Kasumi-1 (cell line): ENCODE results near the gene TRAF2.

Experiments used
- DNase-seq, 2 experiments: peaks; one replicate each; lab custom pipeline; 2025; lab: John Stamatoyannopoulos, UW

The TRAF2 gene

GRCh38 chr9:136949817-136950655 is 63.7 kb downstream of the TRAF2 start:
- peak; percentile 80 to 82 for DNase-seq

GRCh38 chr9:136950656-136951276 is 64.5 kb downstream of the TRAF2 start:
- DNase-seq: no peak

DNA sequence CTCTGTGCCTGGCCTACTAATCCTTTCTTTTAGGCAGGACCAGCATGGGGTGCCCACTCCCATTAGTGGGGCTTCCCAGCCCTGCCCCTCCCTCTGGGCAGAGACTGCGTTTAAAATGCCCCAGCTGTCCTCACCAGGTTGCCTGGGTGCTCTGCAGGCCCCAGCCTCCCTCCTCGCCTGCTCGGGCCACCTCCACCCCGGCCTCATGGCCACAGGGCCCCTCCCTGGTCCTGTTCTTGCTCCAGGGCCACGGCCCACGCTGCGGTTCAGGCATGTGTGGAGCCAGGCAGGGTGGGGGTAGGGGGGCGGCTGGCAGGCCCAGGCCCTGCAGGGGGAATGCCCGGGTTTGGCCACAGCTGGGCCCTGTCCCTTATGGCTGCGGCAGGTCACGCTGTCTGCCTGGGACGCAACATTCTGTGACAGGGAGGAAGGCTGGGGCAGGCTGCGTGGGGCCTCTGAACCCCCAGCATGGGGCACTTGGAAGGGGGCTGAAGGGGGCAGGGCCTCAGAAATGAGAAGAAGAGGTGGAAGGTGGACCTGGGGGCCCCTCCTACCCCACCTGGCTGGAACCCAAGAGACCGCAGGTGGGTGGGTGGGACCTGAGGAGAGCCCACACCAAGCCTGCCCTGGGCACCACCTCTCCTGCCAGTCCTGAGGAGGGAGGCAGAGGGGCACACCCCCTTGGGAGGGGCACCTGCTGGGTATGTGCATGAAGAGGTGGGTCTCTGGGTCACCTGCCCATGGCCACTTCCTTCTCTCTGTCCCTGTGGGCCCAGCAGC is 65.4 kb downstream of the TRAF2 start, which contains the start of gene LCN12:
Gene LCN12 (plus strand): TSS at position 733 of the 780 bp plus-strand sequence. CDS start 55 bp downstream, outside the sequence.
- DNase-seq: no peak

DNA sequence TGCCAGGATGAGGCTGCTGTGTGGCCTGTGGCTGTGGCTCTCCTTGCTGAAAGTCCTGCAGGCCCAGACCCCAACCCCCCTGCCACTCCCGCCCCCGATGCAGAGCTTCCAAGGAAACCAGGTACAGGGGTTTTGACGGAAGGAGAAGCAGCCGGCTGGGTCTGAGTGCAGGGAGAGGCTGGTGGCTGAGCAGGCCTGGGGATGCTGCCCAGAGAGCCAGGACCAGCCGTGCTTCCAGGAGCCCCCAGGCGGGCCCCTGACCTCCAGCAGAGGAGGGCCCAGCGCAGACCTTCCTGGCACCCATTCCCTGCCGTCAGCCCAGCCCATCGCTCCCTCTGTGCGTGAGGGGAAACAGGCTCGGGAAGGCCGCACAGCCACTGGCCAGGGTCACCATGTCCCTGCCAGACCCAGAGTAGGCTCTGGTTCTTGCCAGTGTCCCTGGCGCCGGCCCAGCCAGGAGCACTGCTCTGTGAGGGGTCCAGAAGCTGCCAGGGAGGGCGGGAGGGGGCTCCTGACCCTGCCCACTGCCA is 66.1 kb downstream of the TRAF2 start:
- no peak for DNase-seq

- no peak for DNase-seq
Observed at GRCh38 chr9:136952876-136953770, 66.8 kb downstream of the TRAF2 start.

DNA sequence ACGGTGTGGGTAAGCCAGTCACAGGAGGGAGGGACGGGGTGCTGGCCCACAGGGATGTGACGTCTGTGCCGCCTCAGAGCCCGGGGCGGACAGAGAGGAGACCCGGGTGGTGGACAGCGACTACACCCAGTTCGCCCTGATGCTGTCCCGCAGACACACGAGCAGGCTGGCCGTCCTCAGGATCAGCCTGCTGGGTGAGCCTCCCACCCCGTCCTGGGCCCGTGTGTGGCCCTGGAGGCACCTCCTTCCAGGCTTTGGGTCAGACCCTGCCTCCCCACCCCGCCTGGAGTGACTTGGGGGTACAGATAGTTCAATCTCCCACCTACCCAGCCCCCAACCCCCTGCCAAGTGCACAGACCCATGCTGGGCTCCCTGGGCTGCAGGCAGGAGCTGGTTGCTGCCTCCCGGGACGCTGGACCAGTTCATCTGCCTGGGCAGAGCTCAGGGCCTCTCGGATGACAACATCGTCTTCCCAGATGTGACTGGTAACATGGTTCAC is 67.5 kb downstream of the TRAF2 start:
- DNase-seq: no peak

DNA sequence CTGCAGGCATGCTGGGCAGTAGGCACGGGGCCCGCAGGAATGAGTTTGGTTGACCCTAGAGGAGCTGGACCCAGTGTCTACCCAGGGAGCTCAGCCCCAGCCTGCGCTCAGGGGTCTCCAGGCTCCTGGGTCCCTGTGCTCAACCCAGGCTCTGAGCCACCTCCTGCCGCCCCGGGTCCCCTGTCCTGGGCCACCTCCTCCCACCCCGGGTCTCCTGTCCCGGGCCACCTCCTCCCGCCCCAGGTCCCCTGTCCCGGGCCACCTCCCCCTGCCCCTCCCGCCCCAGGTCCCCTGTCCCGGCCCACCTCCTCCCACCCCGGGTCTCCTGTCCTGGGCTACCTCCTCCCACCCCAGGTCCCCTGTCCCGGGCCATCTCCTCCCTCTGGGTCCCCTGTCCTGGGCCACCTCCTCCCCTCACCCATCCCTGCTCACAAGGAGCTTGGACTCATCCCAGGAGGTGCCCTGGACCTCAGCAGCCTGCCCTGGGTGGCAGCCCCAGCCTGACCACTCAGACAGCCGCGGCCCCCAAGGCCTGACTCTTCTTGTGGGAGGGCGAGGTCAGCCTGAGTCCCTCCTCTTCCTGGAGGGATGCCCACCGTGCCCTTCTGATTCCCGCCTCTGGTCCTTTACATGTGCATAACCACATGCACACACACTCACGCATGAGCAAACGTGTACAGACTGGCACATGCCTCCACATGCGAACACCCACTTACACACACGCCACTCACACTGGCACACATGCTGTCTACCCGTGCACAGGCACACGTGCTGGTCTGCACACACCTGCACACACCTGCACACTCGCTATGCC is 68.2 kb downstream of the TRAF2 start:
- no peak for DNase-seq

GRCh38 chr9:136955202-136955942 is 69.1 kb downstream of the TRAF2 start:
- DNase-seq: no peak

GRCh38 chr9:136955943-136956335 is 69.6 kb downstream of the TRAF2 start:
- DNase-seq: no peak

DNA sequence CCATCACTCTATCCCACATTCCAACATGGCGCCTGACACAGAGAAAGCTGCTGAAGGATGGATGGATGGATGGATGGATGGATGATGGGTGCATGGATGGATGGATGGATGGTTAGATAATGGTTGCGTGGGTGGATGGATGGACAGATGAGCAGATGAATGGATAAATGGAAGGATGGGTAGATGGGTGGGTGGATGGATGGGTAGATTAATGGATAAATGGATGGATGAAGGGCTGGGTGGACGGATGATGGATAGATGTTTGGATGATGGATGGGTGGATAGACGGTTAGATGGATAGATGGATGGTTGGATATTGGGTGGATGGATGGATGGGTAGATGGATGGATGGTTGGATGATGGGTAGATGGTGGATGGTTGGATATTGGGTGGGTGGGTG is 70.3 kb downstream of the TRAF2 start:
- no peak for DNase-seq

GRCh38 chr9:136957461-136957860 is 71.1 kb downstream of the TRAF2 start:
- DNase-seq: no peak

GRCh38 chr9:136957901-136958300 is 71.6 kb downstream of the TRAF2 start:
- DNase-seq: no peak

- no peak for DNase-seq
Observed at GRCh38 chr9:136958473-136958872, 72.2 kb downstream of the TRAF2 start.

DNA sequence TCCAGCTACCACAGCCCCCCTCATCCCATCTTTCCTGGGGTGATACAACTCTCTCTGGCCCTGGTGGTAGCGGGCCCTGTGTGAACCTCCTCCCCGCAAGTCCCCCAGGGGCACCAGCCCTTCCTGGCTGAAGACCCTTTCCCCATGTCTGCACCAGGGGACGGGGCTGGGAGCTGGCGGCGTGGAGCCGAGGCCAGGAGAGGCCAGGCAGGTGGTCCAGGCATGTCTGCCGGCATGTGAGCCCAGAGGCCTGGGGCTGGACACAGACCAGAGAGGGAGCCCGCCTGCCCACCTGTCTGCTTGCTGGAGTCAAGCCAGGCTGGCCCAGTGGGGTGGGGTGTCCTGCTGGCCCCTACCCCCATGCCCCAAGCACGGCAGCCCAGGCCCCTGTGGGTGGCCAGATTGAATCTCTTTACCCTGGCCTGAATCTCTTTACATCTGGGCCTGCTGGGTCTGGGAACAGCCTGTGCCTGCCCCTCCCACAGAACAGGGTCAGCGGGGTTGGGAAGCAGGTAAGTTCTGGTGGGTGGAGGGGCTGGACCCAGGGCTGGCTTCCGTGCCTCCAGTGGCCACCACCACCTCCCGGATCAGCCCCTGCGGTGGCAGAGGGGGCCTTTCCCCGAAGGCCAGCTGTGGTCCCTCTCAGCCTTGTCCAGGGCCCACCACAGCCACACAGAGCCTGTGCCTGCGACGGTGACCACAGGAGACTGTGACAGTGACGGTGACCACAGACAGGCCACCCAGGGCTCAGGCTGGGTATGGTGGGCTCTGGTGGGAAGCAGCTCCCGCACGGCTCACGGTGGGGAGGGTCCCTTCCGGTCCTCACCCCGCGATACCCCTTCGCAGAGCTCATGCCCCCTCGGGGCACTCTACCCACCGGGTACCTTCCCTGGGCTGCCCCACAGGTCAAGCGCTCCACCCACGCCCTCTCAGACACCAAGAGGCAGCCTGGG is 72.9 kb downstream of the TRAF2 start:
- no peak for DNase-seq

GRCh38 chr9:136960212-136960937 is 74.1 kb downstream of the TRAF2 start:
- DNase-seq: no peak

GRCh38 chr9:136960938-136961275 is 74.6 kb downstream of the TRAF2 start:
- DNase-seq: no peak

GRCh38 chr9:136961279-136962065 is 75.2 kb downstream of the TRAF2 start:
- no peak for DNase-seq
